HG03025 (cell line): ENCODE results near the gene AFAP1.

Source experiments
- ATAC-seq: cut with Tn5 transposase; IDR thresholded peaks from one replicate; pipeline ENCODE4 v1.9.1; 2021; ENCODE audit warnings: mild to moderate bottlenecking, moderate library complexity; ENCODE audit not compliant: unreplicated experiment, low FRiP score

Gene AFAP1

DNA sequence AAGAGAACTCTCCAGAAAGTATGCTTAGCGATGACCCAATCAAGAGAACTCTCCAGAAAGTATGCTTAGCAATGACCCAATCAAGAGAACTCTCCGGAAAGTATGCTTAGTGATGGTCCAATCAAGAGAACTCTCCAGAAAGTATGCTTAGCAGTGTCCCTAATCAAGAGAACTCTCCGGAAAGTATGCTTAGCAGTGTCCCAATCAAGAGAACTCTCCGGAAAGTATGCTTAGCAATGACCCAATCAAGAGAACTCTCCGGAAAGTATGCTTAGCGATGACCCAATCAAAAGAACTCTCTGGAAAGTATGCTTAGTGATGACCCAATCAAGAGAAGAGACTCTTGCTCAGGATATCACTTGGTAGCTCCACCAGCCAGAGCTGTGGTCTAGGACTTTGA is 92.5 kb downstream of the AFAP1 start:
- ATAC-seq: no peak

- no peak for ATAC-seq
Observed at GRCh38 chr4:7845493-7846128, 94.0 kb downstream of the AFAP1 start.

GRCh38 chr4:7844594-7844991 is 95.1 kb downstream of the AFAP1 start:
- no peak for ATAC-seq

DNA sequence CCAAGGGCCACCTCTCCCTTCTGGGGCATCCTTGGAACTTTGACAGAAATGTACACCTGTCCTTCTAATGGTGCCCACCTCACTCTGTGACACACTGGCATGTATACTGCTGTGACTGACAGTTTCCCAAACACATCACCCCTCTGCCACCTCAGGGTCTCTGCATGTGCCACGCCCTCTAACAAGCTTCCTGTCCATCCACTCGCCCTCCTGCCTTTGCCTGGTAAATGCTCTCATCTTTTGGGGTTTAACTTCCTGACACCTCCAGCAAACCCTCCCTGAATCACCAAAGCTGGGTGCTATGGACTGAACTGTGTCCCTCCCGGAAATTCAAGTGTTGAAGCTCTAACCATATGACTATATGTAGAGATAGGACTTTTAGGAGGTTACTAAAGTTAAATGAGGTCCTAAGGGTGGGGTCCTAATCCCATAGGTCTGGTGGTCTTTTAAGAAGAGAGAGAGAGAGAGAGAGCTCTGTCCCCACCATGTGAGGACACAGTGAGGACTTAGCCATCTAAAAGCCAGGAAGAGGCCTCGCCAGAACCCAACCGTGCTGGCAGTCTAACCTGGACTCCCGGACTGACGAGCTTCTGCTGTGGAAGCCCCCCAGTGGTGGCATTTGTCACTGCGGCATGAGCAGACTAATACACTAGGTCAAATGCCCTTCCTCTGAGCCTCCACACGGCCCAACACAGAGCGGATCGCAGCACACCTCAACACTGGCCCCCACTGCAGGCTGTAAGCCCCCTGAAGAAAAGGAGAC is 95.6 kb downstream of the AFAP1 start:
- ATAC-seq: no peak

- ATAC-seq: no peak
Observed at GRCh38 chr4:7842384-7843279, 97.0 kb downstream of the AFAP1 start.

- no peak for ATAC-seq
Observed at GRCh38 chr4:7841894-7842293, 97.8 kb downstream of the AFAP1 start.

GRCh38 chr4:7841071-7841470 is 98.6 kb downstream of the AFAP1 start:
- ATAC-seq: no peak

GRCh38 chr4:7839856-7840255 is 99.8 kb downstream of the AFAP1 start:
- ATAC-seq: no peak

DNA sequence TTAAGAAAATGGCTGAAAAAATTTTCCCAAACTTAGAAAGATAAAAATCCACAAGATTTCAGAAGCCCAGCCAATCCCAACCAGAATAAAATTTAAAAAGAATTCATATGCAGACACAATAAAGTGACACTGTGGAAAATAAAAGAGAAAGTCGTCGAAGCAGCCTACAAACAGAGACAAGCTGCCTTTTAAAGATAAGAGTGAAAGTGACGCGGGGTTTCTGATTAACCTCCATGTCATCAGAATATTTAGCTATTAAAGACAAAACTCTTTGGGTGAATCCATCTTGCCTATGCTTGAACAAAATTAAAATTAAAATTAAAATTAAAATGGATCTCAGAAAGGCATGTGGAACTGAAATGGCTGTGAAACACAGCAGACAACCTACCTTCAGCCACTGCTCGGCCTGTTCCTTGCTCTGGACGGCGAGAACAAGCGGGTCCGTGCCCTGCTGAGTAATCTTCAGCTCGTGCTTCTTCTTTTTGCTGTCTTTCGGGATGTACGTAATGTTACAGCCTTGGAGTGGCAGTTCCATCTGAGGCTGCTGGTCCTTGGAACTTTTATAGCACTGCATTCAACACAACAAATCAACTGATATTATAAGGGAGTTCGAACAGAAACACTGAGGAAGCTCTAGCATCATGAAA is 101.4 kb downstream of the AFAP1 start:
- ATAC-seq: no peak

DNA sequence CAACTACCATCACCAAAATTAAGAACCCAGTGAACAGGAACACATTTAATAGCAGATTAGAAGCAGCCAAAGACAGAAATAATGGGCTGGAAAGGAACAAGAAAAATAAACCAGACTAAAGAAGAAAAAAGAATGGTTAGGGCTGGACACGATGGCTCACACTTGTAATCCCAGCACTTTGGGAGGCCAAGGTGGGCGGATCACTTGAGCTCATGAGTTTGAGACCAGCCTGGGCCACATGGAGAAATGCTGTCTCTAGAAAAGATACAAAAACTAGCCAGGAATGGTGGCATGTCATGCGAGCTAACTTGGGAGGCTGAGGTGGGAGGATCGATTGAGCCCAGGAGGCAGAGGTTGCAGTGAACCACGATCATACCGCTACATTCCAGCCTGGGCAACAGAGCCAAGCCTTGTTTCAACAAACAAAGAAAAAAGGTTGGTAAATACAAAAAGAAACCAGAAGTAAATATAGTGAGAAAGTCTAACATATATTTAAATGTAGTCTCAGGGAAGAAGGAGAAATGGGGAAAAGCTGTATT is 102.0 kb downstream of the AFAP1 start:
- ATAC-seq: no peak

- no peak for ATAC-seq
Observed at GRCh38 chr4:7831858-7832730, 107.6 kb downstream of the AFAP1 start.

GRCh38 chr4:7831330-7831729 is 108.3 kb downstream of the AFAP1 start:
- no peak for ATAC-seq

- ATAC-seq: no peak
Observed at GRCh38 chr4:7830747-7831146, 108.9 kb downstream of the AFAP1 start.

DNA sequence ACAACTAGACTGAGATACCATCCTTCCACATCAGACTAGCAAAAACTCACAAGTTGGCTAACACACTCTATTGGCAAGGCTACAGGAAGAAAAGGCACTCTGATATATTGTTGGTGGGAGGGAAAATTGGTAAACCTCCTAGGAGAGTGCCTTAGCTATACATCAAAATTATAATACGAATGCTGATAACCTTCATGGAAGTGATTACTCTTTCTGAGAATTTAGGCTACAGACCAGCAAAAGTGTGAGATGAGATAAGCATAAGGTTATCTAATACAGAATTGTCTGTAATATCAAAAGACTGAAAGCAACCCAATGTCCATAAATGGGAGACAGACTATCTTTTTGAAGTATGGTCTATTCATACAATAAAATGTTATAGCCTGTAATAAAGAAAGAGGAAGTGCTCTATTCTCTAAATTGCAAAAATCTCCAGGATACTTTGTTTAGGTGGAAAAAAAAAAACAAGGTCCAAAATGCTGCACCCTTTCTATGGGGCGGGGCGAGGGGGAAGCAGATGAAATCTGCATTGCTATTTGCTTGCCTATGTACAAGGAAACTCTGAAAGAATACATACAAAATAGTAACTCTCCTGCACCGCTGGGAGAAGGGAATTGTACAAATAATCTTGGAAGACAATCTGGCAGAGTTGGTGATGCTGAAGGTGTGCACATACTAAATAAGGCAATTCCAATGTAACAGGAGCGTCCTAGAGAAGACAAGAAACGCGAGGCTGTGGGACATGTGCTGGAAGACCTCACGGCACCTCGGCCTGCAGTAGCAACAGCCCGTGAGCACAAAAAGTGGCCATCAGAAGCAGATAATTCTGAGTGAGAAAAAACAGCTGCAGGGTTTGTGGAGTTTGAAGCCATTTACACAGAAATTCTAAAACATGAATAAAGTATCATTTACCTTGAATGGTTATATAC is 109.7 kb downstream of the AFAP1 start:
- no peak for ATAC-seq

GRCh38 chr4:7828793-7829301 is 110.8 kb downstream of the AFAP1 start:
- ATAC-seq: no peak

- ATAC-seq: no peak
Observed at GRCh38 chr4:7828011-7828720, 111.5 kb downstream of the AFAP1 start.

DNA sequence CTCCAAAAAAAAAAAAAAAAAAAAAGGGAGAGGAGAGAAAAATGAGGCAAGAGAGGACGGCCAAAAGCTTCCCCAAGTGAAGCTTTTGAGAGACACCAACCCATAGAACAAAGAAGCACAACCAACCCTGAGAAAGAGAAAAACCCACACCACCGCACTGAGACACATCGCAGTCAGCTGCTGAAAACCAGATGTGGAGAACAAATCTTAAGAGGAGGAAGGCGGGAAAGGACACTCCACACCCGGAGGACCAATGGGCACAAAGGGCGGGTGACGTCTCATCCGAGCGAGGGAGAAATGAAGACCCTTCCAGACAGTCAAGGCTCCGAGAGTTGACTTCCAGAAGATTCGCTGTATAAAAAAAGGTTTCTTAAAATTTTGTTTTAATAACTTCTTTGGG is 112.1 kb downstream of the AFAP1 start:
- ATAC-seq: no peak

DNA sequence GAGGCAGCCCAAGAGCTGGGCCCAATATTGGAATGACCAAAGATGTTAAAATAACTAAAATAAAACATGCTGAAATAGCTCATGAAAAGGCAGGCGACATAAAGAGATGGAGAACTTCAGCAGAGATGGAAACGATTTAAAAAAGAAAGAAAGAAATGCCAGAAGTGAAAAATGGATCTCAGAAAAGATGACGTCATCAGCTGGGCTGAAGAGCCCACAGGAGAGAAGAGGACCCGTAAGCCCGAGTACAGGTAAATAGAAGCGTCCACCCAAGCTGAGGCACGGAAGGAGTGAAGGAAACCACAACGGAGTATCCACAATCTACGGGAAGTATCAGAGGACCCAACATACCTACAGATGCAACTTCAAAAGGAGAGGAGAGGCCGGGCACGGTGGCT is 112.8 kb downstream of the AFAP1 start:
- no peak for ATAC-seq
